ENCODE measurements around the gene SIRPB2. TPM values are rescaled to one million over a fixed set of nuclear protein-coding genes. Genes with fewer than 3 reads are reported as not detected.

SIRPB2 gene
- total and polyA plus RNA-seq, 2 donors (not counting 1 experiment from before 2014, with no cell fraction given), result not detected

GRCh38 chr20:1448081-1448620, 43.1 kb downstream of the SIRPB2 start:
- H3K9ac ChIP-seq (ENCODE audit: insufficient read depth, low read length), result no peak overlapping the region

GRCh38 chr20:1446536-1446935, 44.7 kb downstream of the SIRPB2 start:
- TF ChIP-seq, protein P1, sequence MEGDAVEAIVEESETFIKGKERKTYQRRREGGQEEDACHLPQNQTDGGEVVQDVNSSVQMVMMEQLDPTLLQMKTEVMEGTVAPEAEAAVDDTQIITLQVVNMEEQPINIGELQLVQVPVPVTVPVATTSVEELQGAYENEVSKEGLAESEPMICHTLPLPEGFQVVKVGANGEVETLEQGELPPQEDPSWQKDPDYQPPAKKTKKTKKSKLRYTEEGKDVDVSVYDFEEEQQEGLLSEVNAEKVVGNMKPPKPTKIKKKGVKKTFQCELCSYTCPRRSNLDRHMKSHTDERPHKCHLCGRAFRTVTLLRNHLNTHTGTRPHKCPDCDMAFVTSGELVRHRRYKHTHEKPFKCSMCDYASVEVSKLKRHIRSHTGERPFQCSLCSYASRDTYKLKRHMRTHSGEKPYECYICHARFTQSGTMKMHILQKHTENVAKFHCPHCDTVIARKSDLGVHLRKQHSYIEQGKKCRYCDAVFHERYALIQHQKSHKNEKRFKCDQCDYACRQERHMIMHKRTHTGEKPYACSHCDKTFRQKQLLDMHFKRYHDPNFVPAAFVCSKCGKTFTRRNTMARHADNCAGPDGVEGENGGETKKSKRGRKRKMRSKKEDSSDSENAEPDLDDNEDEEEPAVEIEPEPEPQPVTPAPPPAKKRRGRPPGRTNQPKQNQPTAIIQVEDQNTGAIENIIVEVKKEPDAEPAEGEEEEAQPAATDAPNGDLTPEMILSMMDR (conservative IDR thresholded peaks at IDR 0.05 in 1 of 2, IDR thresholded peaks at IDR 0.05 in 1 of 2; ENCODE audit: low read depth in 1 of 2, low read length in 2 of 2), result no peak
- TF ChIP-seq EZH2 (IDR thresholded peaks at IDR 0.05; ENCODE audit: low read length, missing control alignments), result no peak
- no peak overlapping the region for H3K4me2 ChIP-seq (ENCODE audit: extremely low read depth, insufficient read depth, low read length)
- no peak overlapping the region for H3K27ac ChIP-seq (ENCODE audit: insufficient read depth, low read length)
- H2AFZ ChIP-seq (ENCODE audit: low read length), result no peak overlapping the region
- H4K20me1 ChIP-seq (ENCODE audit: control insufficient read depth, extremely low read depth, insufficient read depth, low read length), result no peaks in the 10 kb centered on the region
- no peak overlapping the region for H3K4me3 ChIP-seq (replicated peaks in 1 of 4; ENCODE audit: control extremely low read depth in 1 of 4, insufficient read depth in 1 of 4, low read depth in 3 of 4, low read length in 4 of 4)
- no peak for DNase-seq (ENCODE audit: low read depth in 2 of 2)
- H3K36me3 ChIP-seq (ENCODE audit: control insufficient read depth, insufficient read depth, low read length), result peaks cover 12% of the 10 kb centered on the region
- H3K27me3 ChIP-seq (ENCODE audit: control insufficient read depth, insufficient read depth, low read length), result no peaks in the 10 kb centered on the region
- H3K9me3 ChIP-seq (ENCODE audit: control insufficient read depth, insufficient read depth, low read depth, low read length), result no peaks in the 10 kb centered on the region
- no peaks in the 10 kb centered on the region for H3K4me1 ChIP-seq (ENCODE audit: control insufficient read depth, extremely low read depth, insufficient read depth, low read length)
- no peak overlapping the region for H3K9ac ChIP-seq (ENCODE audit: insufficient read depth, low read length)
- H3K79me2 ChIP-seq (ENCODE audit: control insufficient read depth, insufficient read depth, low read length), result no peaks in the 10 kb centered on the region

More at GRCh38 chr20:1448081-1448620, 43.1 kb downstream of the SIRPB2 start:
- TF ChIP-seq, protein P1 (conservative IDR thresholded peaks at IDR 0.05 in 1 of 2, IDR thresholded peaks at IDR 0.05 in 1 of 2; ENCODE audit: low read depth in 1 of 2, low read length in 2 of 2), result no peak
- no peak for TF ChIP-seq EZH2 (IDR thresholded peaks at IDR 0.05; ENCODE audit: low read length, missing control alignments)
- H3K4me1 ChIP-seq (ENCODE audit: control insufficient read depth, extremely low read depth, insufficient read depth, low read length), result no peaks in the 10 kb centered on the region
- H3K27me3 ChIP-seq (ENCODE audit: control insufficient read depth, insufficient read depth, low read length), result no peaks in the 10 kb centered on the region
- H3K4me3 ChIP-seq (replicated peaks in 1 of 4; ENCODE audit: control extremely low read depth in 1 of 4, insufficient read depth in 1 of 4, low read depth in 3 of 4, low read length in 4 of 4), result no peak overlapping the region
- no peaks in the 10 kb centered on the region for H4K20me1 ChIP-seq (ENCODE audit: control insufficient read depth, extremely low read depth, insufficient read depth, low read length)
- no peaks in the 10 kb centered on the region for H3K79me2 ChIP-seq (ENCODE audit: control insufficient read depth, insufficient read depth, low read length)
- no peak overlapping the region for H2AFZ ChIP-seq (ENCODE audit: low read length)
- no peak overlapping the region for H3K27ac ChIP-seq (ENCODE audit: insufficient read depth, low read length)
- peaks cover 24% of the 10 kb centered on the region for H3K36me3 ChIP-seq (ENCODE audit: control insufficient read depth, insufficient read depth, low read length)
- no peak for DNase-seq (ENCODE audit: low read depth in 2 of 2)
- no peak overlapping the region for H3K4me2 ChIP-seq (ENCODE audit: extremely low read depth, insufficient read depth, low read length)
- no peaks in the 10 kb centered on the region for H3K9me3 ChIP-seq (ENCODE audit: control insufficient read depth, insufficient read depth, low read depth, low read length)

DNA sequence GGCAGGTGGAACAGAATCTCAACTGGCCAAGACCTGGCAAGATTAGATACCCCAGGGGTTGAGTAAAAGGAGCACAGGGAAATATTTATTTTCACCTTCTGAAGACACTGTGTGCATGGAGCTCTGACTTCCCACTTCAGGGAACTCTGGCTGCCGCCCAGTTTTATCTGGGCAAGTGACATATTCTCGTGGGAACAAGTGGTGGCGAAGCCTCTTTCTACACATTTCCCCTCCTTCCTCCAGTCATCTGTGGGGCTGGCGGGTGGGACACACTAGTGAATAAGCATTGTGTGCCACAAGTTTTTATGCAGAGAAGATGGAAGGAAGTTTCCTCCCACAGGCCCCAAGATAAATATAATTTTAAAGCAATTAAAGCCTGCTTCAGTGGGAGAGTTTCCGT, 48.1 kb downstream of the SIRPB2 start:
- H3K4me1 ChIP-seq (ENCODE audit: control insufficient read depth, extremely low read depth, insufficient read depth, low read length), result no peaks in the 10 kb centered on the region
- peaks cover 4% of the 10 kb centered on the region for H3K36me3 ChIP-seq (ENCODE audit: control insufficient read depth, insufficient read depth, low read length)
- DNase-seq (ENCODE audit: low read depth in 2 of 2), result no peak

More for the DNA sequence above, 48.1 kb downstream of the SIRPB2 start:
- H3K27me3 ChIP-seq (ENCODE audit: control insufficient read depth, insufficient read depth, low read length), result no peaks in the 10 kb centered on the region
- TF ChIP-seq, protein P1 (conservative IDR thresholded peaks at IDR 0.05 in 1 of 2, IDR thresholded peaks at IDR 0.05 in 1 of 2; ENCODE audit: low read depth in 1 of 2, low read length in 2 of 2), result no peak
- H3K4me2 ChIP-seq (ENCODE audit: extremely low read depth, insufficient read depth, low read length), result no peak overlapping the region
- H3K27ac ChIP-seq (ENCODE audit: insufficient read depth, low read length), result no peak overlapping the region
- no peak overlapping the region for H3K4me3 ChIP-seq (replicated peaks in 1 of 4; ENCODE audit: control extremely low read depth in 1 of 4, insufficient read depth in 1 of 4, low read depth in 3 of 4, low read length in 4 of 4)
- H3K9me3 ChIP-seq (ENCODE audit: control insufficient read depth, insufficient read depth, low read depth, low read length), result no peaks in the 10 kb centered on the region
- no peaks in the 10 kb centered on the region for H4K20me1 ChIP-seq (ENCODE audit: control insufficient read depth, extremely low read depth, insufficient read depth, low read length)
- H3K9ac ChIP-seq (ENCODE audit: insufficient read depth, low read length), result no peak overlapping the region
- no peaks in the 10 kb centered on the region for H3K79me2 ChIP-seq (ENCODE audit: control insufficient read depth, insufficient read depth, low read length)
- no peak overlapping the region for H2AFZ ChIP-seq (ENCODE audit: low read length)

All from fibroblast of lung (primary cell).